ENCODE results near the gene LBR.
"Not testable (repeated sequence)": the region's sequence is repeated elsewhere in the genome, so short reads cannot be mapped to it uniquely, and the experiment has no call there.

LBR gene

DNA sequence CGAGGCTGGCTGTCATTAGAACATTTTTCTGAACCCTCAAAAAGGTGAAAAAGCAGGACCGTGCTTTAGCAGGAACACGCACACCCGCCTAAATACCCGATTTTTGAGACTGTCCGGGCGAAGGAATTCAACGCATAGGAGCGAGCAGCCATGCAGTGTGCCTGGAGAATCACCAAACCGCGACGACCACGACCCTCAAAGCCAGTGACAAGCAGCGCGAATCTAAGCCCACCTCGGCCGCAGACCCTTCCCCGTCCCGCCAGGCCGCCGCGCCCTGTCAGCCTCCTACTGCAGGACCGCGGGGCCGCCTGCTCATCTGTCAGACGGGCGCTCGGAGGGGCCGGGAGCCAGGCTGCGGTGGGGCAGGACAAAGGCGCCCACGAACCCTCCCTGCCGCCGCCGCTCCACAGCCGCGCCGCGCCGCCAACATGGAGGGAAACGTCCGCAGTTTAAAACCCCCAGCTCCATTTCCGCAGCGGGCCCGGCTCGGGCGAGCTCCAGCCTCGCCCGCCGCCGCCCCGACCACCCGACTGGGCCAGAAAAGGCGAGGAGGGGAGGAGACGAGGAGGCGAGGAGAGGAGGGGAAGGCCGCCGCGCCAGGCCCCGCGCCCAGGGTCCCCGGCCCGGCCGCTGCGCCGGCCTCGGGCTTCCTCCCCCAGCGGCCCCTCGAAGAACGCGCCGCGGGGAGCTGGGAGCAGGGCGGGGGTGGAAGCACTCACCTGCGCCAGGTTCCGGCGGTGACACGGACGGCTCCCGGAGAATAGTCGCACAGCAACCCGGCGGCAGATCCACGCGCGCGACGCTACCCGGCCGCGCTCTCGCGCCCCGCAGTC, at the start of gene LBR:
Gene LBR, minus strand, starts transcription at position 804 of the 833 bp plus-strand sequence. CDS start 3,963 bp downstream, outside the sequence.
- DNase-seq: no peak

DNA sequence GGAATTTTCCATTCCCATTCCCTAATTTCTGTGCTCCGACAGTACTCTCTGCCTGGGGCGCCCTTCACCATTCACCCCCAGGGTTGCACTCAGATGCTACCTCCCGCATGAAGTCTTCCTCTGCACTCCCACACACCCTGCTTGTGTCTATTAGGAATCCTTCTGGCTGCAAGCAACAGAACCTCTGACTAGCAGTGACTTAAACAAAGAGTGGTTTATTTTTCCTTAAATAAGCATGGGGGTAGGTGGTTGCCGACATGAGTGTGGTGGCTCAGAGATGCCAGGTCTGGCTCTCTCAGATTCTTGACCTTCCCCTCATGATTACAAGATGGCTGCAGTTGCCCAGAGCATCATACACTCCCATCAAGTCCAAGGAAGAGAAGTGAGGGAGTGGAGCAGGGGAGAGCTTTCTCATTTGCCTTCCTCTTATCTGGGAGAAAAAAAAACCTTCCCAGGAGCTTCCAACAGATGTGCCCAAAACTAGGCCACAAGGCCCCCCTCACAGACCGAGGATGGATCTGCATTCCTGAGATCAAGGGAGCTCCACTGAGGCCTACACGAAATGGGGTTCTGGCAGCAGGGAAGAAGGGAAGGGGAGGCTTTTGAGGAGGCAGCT, 49.6 kb upstream of the LBR start:
- no peak for DNase-seq

DNA sequence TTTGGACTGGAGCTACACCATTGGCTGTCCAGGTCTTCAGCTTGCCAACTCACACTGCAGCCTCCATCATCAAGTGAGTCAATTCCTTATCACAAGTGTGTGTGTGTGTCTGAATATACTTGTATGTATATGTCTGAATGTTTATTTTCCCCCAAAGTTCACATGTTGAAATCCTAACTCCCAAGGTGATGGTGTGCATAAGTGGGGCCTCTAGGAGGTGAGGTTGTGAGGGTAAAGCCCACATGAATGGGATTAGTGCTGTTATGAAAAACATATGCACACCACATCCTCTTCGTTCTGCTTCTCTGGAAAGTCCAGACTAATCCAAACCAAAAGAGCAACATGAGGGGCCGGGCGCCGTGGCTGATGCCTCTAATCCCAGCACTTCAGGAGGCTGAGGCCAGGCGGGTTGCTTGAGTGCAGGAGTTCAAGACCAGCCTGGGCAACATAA, 48.7 kb upstream of the LBR start:
- no peak for DNase-seq

DNA sequence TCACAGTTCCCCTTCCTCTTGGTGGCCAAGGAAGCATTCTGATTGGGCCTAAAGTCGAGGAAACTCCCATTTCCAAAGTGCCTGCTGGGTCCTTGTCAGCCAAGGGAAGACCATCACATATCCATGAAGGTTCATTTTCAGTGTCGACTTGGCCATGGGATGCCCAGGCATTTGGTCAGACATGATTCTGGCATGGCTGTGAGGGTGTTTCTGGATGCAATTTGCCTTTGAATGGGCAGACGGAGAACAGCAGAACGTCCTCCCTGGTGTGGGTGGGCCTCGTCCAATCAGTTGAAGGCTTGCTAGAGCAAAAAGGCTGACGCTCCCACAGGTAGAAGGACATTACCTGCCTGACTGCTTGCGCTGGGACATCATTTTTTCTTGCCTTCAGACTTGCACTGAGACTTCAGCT, 48.3 kb upstream of the LBR start:
- no peak for DNase-seq

DNA sequence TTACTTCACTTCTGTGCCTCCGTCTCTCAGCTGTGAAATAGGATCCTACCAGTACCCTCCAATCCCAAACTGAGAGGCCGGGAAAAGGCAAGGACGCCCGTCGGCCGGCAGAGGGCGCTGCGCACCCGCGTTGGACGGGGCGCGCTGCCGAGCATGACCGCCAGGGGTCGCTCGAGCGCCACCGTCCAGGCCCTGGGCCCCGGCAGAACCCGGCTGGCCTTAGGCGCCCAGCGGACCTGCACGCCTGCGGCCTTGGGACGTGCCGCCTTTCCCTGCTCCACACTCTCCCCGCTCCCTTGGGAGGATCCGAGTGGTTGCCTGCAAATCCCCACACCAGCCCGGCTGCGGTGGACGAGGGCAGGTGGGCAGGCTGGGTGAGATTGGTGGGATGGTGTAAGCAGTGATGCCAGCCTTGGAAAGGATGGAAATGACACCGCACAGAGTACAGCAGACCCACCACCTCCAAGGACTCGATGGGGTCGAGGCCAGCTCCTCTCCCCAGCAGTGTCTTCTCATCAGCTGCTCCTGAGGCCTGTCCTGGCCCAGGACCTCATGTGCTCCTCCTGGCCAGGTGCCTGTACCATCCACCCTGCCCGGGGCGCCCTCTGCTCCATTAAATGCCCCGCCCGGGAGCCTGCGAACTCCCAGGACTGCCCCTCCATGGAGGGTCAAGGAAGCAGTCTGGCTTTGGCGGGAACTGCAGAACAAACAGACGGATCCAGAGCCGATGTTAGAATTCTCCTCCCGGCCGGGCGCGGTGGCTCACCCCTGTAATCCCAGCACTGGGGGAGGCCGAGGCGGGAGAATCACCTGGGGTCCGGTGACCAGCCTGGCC, 47.4 kb upstream of the LBR start:
- peak; percentile 39 for DNase-seq

DNA sequence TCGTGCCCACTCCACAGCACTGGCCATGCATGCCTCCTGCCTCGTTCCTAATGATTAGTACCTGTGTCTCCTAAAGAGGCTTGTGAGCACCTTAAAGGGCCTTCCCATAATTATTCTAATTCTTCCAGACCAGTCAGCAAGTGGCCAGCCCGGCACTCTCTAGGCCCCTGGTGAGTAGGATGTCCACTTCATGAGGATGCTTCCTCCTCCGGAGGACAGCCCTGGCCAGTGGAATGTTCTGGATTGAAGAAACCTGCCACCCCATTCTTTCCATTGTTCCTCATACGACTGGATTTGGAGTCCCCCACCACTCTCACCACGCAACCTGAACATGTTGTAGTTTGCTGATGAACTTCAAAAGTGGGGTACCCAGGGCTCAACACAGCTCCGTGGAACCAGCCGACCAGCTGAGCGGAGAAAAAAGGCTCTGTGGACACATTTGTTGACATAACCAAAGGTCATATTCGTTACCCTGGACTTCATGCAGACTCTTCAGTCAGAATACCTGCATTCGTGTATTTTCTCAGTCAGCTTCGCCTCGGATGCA, 46.7 kb upstream of the LBR start:
- DNase-seq: no peak

DNA sequence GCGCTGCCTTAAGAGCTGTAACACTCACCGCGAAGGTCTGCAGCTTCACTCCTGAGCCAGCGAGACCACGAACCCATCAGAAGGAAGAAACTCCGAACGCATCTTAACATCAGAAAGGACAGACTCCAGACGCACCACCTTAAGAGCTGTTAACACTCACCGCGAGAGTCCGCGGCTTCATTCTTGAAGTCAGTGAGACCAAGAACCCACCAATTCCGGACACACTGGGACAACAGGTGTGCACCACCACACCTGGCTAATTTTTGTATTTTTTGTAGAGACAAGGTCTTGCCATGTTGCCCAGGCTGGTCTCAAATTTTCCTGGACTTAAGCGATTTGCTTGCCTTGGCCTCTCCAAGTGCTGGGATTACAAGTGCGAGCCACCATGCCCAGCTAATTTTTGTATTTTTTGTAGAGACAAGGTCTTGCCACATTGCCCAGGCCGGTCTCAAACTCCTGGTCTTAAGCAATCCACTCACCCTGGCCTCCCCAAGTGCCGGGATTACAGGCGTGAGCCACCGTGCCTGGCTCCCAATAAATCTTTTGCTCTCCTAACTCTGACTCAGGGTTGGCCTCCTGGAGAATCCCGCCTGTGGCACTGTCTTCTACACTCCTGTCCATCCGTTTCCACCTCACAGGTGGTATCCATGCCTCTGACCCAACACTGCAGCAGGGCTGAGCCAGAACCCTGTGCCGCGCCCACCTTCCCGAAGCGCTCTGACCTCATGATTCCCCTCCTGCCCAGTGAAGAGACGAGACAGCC, 46.0 kb upstream of the LBR start:
- not testable (repeated sequence) for DNase-seq

DNA sequence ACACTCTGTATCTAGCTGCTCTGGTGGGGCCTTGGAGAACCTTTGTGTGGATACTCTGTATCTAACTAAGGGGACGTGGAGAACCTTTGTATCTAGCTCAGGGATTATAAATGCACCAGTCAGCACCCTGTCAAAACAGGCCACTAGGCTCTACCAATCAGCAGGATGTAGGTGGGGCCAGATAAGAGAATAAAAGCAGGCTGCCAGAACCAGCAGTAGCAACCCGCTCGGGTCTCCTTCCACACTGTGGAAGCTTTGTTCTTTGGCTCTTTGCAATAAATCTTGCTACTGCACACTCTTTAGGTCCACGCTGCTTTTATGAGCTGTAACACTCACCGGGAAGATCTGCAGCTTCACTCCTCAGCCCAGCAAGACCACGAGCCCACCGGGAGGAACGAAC, 45.4 kb upstream of the LBR start:
- DNase-seq: not testable (repeated sequence)

DNA sequence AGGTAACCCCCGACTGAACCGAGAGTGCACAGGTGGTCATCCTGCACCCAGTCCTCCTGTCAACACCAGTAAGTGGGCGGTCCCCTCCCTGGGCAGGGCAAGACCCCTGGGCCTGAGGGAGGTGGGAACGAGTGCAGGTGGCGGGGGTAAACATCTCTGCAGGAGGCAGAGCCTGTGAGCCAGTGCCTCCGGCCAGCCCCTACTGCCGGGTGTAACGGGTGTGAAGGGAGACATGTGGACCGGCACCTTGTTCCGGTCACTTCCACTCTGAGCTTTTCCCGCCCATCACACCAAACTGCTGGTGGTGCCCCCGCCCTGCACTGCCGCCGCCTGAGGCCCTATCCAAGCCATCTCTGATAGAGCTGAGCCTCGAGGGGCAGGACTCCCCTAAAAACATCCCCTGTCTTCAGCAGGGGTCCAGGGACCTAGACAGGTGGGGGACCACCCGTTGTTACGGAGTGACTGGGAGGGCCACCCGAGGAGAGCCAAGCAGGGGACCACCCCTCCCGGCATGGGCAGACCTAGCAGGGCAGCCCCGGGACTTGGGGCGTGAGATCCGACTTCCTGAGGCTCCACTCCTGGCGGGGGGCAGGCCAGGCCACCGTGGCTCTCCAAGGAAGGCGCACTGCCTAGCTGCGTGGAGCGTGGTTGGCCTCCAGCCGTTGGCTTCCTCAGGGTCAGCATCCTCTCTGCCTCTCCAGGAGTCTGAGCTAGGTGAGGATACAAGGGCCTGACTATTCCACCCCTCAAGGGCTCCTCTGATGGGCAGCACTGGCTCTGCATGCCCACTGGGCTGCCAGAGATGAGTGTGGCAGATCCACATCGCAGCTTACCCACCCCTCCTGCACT, 43.8 kb upstream of the LBR start:
- DNase-seq: no peak

DNA sequence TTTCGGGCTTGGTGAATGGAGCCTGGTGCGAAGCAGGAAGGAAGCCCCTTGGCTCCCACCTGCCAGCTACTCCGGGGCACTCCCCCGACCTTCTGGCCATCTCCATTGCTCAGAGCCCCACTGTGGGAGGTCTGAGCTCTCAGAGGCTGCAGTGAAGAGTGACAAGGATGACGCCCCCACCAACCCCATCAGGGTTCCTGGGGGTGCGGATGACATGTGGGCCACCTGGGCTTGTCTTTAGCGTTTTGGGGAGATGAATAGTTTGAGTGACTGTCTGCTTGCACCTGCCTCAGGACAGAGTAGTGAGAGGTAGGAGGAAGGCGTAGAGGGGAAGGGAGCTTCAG, 43.2 kb upstream of the LBR start:
- DNase-seq: no peak

DNA sequence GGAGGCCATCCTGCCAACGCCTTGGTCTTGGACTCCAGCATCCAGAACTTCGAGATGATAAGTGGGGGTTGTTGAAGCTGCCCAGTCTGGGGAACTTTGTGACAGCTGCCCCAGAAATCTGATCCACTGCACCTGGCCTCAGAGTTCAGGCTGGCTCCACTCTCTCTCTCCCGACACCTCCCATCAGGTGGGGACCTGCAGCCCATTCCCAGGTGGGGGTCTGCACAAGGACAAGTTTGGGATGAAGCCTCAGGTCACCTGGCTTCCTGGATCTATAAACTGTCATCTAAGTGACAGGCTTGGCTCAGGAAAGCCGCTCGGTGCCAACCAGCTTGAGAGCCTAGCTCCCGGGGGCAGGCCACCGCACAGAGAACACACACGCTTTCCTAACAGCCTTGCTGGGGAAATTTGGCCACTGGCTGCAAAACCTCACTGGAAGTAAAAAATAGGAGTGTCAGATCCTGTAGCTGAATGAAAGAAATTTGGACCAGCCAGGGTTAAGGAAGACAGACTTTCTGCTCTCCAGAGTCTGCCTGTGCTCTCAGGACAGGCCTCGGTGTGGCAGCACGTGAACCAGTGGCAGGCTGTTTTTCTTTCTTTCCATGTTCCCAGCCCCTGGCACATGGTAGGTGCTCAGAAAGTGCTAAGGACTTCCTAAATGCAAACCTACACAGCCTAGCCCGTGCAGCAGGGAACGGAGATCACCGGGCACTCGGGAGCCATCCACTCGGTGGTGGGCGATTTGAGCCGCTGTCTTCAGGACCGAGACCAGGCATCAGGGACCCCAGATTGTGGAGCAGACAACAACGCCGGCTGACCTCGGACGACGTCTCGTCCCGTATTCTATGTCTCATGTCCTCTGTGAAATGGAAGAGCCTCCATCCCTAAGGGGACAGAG, 42.6 kb upstream of the LBR start:
- DNase-seq: no peak

DNA sequence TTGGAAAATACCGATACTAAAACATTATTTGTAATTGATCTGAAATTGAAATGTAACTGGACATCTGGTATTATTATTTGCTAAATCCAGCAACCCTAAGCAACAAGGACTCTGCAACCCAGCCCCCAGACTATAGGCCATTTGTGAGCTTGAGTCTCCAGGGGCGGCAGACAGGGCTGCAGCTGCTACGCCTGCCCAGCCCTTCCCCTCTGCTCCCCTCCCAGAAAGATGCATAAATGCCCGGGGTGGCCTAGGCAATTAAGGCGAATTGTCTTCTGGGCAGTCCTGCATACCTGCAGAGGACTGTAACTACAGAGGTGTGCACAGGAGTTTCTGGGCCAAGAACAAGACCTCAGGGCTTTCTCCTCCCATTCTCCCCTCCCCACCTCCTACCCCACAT, 41.2 kb upstream of the LBR start:
- no peak for DNase-seq

DNA sequence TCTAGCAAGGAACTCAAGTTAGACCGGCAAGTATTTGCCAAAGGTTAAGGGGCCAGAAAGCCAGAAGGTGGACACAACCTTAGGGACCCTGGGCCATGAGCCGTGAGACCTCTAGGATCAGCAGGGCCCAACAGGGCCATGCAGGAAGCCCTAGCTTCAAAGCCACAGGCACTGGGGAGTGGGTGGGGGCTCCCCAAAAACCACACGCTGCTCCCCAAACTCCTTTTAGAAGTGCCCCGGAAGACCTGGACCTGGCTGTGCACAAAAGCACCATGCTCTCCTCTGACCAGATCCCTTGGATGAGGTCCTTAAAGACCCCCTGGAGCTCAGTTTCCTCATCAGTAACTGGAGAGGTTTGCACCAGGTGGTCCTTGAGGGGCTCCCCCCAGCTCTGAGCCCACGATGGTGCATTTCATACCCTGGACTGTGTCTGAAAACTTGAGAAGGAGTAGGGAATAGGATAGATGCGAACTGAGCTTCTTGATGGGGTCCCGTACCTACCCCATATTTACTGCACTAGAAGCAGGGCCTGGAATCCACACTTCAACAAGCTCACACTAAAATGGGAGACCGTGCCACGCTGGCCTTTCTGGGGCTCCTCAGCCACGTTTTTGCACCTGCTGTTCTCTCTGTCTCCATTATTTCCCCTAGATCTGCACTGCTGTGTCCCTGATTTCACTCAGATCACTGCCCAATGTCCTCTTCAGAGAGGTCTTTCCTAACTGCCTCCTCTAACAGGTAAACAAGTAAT, 40.6 kb upstream of the LBR start:
- no peak for DNase-seq

DNA sequence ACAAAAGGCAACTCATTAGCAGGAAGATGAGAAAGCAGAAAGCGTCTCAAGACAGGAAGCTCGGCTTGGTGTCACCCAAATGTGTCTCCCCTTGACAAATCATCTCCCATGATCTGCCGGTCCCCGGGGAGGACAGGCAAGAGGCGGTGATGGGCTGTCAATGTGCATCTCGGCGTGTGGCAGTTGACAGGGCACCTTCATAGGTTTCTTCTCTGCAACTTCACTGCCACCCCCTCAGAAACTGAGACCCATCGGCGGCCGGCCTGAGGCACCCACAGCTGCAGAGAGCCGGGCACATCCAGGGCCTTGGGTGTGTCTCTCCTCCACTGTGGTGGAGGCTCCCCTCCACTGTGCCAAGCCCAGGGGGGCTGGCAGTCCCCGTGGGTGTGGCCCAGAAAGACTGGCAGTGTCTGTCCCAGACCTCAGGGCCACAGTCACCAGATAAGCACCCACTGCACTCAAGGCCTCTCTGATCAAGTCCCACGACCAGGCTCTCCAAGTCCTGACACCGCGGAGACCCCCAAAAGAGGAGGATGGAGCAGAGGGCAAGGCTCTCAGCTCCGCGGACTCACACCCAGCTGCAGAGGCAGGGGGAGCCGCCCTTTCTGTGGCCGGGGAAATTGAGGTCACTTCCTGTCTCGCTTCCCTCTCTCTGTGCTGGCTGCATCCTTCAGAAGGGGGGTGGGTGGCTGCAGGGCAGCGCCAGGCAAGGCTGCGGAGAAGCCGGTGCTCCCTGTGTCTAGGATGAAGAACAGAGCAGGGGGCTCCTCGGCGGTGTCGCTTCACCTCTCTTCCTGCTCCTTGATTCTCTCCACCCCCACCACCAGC, 39.6 kb upstream of the LBR start:
- DNase-seq: no peak

DNA sequence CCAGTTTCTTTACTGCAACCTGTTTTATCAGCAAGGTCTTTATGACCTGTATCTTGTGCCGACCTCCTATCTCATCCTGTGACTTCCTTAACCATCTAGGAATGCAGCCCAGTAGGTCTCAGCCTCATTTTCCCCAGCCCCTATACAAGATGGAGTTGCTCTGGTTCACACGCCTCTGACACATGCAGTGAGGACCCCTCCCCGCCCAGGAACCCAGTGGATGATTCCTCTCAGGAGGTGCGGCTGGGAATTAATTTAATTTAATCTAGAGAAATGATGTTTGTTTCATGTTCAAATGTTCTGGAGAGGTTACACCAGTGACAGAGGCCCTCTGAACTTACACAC, 39.0 kb upstream of the LBR start:
- no peak for DNase-seq

DNA sequence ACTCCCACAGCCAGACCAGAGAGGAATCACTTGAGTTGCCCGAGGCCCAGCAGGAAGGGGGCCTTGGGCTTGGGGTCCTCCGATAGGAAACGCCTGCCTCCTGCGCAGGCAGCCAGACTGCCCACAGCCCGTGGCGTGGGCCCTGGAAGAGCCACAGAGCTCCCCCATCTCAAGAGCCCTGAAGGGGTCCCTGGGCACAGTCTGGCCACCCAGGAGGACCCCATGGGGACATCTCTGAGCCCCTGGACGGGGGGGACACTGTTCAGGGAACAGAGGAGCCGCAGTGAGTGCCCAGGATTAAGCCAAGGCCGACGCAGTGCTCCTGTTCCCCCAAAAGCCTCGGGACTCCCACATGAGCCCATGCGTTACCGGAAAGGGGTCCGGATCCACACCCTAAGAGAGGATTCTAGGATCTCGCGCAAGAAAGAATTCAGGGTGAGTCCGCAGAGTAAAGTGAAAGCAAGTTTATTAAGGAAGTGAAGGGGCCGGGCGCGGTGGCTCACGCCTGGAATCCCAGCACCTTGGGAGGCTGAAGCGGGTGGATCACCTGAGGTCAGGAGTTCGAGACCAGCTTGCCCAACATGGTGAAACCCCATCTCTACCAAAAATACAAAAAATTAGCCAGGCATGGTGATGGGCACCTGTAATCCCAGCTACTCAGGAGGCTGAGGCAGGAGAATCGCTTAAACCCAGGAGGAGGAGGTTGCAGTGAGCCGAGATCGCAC, 38.1 kb upstream of the LBR start:
- DNase-seq: no peak

DNA sequence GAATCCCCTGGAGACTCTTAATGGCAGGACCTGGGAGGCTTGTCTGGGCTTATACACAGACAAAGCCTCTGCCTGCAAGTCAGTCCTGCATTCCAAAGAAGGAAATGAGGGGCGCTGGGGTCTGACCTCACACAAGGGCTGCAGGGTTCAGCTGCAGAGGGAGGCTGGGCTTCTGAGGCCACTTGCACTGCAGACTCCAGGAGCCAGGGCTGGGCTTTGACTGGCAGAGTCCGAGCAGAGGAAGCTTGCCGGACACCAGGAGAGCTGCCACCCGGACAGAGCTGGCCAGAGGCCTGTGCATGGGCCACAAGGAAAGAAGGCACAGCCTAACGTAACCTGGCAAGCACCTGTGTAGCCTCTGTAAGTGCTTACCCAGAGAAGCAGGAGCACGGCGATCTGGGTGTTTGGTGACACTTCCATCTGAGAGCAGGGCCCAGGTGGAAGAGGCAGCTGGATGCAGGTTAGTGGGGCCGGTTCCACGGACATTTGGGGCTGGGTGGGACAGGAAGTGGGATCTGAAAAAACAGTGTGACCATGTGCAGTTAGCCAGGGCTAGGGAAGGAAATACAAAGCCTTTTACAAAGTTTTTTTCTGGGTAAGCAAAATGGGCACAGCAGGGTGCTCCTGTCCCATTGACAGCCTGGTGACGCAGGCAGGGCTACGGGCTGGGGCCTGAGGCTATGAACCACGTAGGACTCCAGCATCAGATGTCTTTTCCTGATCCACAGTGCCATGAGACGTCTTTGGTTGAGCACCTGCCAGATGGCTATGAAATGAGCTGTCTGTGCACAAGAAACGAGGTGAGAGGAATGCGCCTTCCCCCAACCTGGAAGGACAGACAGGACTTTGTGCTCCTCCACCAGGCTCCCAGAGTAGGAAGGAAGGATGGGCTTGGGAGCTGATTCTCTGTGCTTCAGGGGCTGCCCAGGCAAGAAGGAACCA, 37.3 kb upstream of the LBR start:
- no peak for DNase-seq

All from NCI-H2227 treated with DMSO at 0.1 percent for 48 hours (cell line).